GM12874 (cell line): ENCODE data around the gene PUS1.

ENCODE experiments used
- CTCF ChIP-seq: IDR thresholded peaks from 2 replicates; pipeline ENCODE4 v1.5.1; 2011; ENCODE audit warnings: low read depth, mild to moderate bottlenecking, control low read depth, low read length, moderate library complexity; ENCODE audit not compliant: insufficient read depth

The PUS1 gene

GRCh38 chr12:131920157-131920508 lies 8.9 kb upstream of the PUS1 start:
- TF ChIP-seq CTCF = no peak

DNA sequence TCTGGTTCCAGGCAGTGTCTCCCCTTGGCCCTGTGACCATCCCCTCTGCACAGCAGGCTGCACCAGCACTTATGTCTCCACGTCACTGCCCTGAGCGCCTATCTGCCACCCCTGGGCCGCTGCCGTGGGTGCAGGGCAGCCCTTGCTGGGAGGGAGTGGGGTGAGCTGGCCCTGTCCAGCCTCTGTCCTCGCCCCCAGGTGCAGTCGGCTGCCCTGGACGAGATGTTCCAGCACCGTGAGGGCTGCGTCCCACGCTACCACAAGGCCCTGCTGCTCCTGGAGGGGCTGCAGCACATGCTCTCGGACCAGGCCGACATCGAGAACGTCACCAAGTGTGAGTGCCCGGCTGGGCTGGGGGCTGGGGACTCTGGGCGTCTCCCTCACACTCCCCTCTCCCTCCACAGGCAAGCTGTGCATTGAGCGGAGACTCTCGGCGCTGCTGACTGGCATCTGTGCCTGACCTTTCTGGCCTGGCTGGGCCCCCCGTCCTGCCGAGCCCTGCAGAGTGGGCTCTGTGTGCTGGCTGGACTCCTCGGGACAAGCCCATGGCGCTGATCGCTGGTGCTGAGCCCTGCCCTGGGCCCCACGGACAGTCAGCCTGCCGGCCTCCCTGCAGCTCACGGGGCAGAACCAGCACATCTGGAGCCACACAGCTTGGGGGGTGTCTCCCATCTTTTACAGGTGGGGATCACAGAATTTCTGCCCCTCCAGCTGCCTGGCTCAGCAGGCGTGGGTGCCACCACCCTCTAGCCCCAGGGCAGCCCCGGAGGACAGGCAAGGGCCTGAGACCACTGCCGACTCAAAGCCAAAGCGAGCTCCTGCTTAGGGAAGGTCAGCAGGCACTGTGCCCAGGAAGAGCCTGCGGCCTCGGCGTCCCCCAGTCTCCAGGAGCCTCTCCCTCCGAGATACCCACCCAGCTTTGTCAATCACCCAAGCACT lies 7.9 kb upstream of the PUS1 start:
- no peak for TF ChIP-seq CTCF

GRCh38 chr12:131921866-131922769 lies 7.0 kb upstream of the PUS1 start:
- TF ChIP-seq CTCF = no peak

- no peak for TF ChIP-seq CTCF
These were observed 6.3 kb upstream of the PUS1 start for GRCh38 chr12:131922772-131923171.

GRCh38 chr12:131923260-131923659 lies 5.8 kb upstream of the PUS1 start:
- TF ChIP-seq CTCF = no peak

DNA sequence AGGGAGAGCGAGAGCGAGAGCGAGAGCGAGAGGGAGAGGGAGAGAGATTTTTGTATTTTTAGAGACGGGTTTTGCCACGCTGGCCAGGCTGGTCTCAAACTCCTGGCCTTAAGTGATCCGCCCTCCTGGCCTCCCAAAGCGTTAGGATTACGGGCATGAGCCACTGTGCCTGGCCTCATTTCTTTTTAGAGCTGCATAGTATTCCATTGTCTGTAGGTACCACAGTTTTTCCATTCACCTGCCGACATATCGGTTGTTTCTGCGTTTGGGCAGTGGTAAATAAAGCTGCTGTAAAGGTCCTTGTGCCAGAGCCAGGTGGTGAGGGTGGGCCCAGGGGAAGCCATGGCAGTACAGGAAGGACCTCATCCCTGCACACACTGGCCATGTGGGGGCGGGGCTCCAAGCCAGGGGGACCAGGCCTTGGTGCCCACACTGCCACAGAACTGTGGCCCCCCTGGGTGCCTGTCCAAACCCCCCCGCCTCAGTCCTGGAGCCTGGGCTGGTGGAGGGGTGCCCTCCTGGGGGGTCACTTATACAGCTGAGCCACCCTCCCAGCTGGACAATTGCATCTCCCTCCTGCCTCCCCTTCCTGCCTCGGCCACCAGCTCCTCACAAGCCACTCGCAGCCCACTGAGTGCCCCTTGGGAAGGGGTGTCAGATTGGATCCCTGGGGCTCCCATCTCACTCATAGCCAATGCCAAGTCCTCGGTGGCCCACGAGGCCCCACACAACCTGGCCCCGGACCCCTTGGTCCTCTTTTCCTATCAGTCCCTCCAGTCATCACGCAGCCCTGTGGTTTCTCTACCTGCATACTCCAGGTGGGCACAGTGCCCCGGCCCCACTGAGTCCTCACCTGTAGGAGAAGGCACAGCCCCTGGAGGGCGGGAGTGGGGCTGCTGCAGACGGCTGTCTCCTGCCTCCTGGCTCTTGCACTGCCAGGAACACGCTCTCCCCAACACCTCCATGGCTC lies 1.7 kb upstream of the PUS1 start:
- TF ChIP-seq CTCF = no peak
